AG10803 (cell line): Measurements from ENCODE around the gene MEGF10.
"Not testable (repeated sequence)": the region's sequence is repeated elsewhere in the genome, so short reads cannot be mapped to it uniquely, and the experiment has no call there.

Experiments used
- DNase-seq: peaks from one replicate; pipeline ENCODE4 v3.0.0; 2010; ENCODE audit warnings: low read depth
- H3K4me3 ChIP-seq: 2 replicates; pipeline ENCODE4 v1.5.1; 2011; ENCODE audit warnings: mild to moderate bottlenecking, low read length, control low read depth
- CTCF ChIP-seq: conservative IDR thresholded peaks from 2 replicates; pipeline ENCODE4 v1.5.1; 2011; ENCODE audit warnings: mild to moderate bottlenecking, low read length, control low read depth, inconsistent platforms

The MEGF10 gene

GRCh38 chr5:127307868-127308267 is 17.3 kb downstream of the MEGF10 start:
- no peak for DNase-seq
- no peak overlapping the region for H3K4me3 ChIP-seq
- no peak for TF ChIP-seq CTCF

- H3K4me3 ChIP-seq, DNase-seq: not testable (repeated sequence)
These were observed 17.7 kb downstream of the MEGF10 start for GRCh38 chr5:127308325-127308724.

GRCh38 chr5:127308945-127309344 is 18.3 kb downstream of the MEGF10 start:
- no peak for DNase-seq
- no peak for TF ChIP-seq CTCF
- no peak overlapping the region for H3K4me3 ChIP-seq

- no peak overlapping the region for H3K4me3 ChIP-seq
- TF ChIP-seq CTCF: no peak
- no peak for DNase-seq
These were observed 20.8 kb downstream of the MEGF10 start for GRCh38 chr5:127311349-127311748.

- DNase-seq: no peak
- no peak for TF ChIP-seq CTCF
- no peak overlapping the region for H3K4me3 ChIP-seq
These were observed 21.4 kb downstream of the MEGF10 start for GRCh38 chr5:127311781-127312525.

- TF ChIP-seq CTCF: no peak
- no peak overlapping the region for H3K4me3 ChIP-seq
- no peak for DNase-seq
These were observed 22.8 kb downstream of the MEGF10 start for GRCh38 chr5:127313379-127313778.

GRCh38 chr5:127313847-127314473 is 23.4 kb downstream of the MEGF10 start:
- peak; percentile 49 for DNase-seq
- TF ChIP-seq CTCF: peak; percentile 87
- H3K4me3 ChIP-seq: no peak overlapping the region
